Liver (tissue), 9 donors: Measurements from ENCODE around the gene RAB43. TPM values are rescaled to one million over a fixed set of nuclear protein-coding genes. Genes with fewer than 3 reads are reported as not detected.

ENCODE experiments used
- DNase-seq: peaks from one replicate; pipeline ENCODE4 v3.0.0-alpha.2; 2017; ENCODE audit warnings: low spot score
- H3K27ac ChIP-seq, 2 donors: one replicate each; pipeline ENCODE4 v1.7.0; 2013; ENCODE audit warnings: inconsistent platforms in 2 of 2, low read length in 2 of 2, control low read depth in 1 of 2, low read depth in 1 of 2, mild to moderate bottlenecking in 1 of 2
- H3K27me3 ChIP-seq, 4 donors: one replicate each; pipeline versions ENCODE4 v1.6.1 to v1.7.0; 2013; ENCODE audit warnings: low read length in 3 of 4, inconsistent platforms in 1 of 4, mild to moderate bottlenecking in 1 of 4, moderate library complexity in 1 of 4; ENCODE audit not compliant: control insufficient read depth in 4 of 4, insufficient read depth in 4 of 4
- H3K36me3 ChIP-seq, 4 donors: one replicate each; pipeline versions ENCODE4 v1.6.1 to v1.7.0; 2013; ENCODE audit warnings: low read length in 3 of 4, mild to moderate bottlenecking in 3 of 4, low read depth in 1 of 4, moderate library complexity in 1 of 4; ENCODE audit not compliant: control insufficient read depth in 4 of 4, insufficient read depth in 3 of 4
- H3K4me1 ChIP-seq, 4 donors: one replicate each; pipeline versions ENCODE4 v1.6.1 to v1.7.0; 2013; ENCODE audit warnings: low read length in 3 of 4, mild to moderate bottlenecking in 3 of 4, moderate library complexity in 1 of 4; ENCODE audit not compliant: control insufficient read depth in 4 of 4, insufficient read depth in 4 of 4
- H3K4me3 ChIP-seq, 3 donors: one replicate each; pipeline versions ENCODE4 v1.6.1 to v1.7.0; 2013; ENCODE audit warnings: low read length in 3 of 3, control low read depth in 1 of 3, low read depth in 1 of 3, mild to moderate bottlenecking in 1 of 3
- H3K9ac ChIP-seq, 2 donors: one replicate each; pipeline ENCODE4 v1.7.0; 2013; ENCODE audit warnings: low read length in 2 of 2, mild to moderate bottlenecking in 2 of 2, moderate library complexity in 2 of 2, control low read depth in 1 of 2, low read depth in 1 of 2
- H3K9me3 ChIP-seq, 4 donors: one replicate each; pipeline versions ENCODE4 v1.6.1 to v1.7.0; 2013; ENCODE audit warnings: low read length in 3 of 4; ENCODE audit not compliant: control insufficient read depth in 4 of 4
- FOXA1 ChIP-seq: IDR thresholded peaks from 2 replicates; pipeline ENCODE4 v1.6.1; 2016; ENCODE audit warnings: antibody characterized with exemption
- FOXA2 ChIP-seq: IDR thresholded peaks from 2 replicates; pipeline ENCODE4 v1.6.1; 2016; ENCODE audit warnings: antibody characterized with exemption
- HNF4A ChIP-seq, 2 donors: conservative IDR thresholded peaks; 2 replicates each; pipeline ENCODE4 v1.6.1; 2016; ENCODE audit warnings: antibody characterized with exemption in 2 of 2, mild to moderate bottlenecking in 2 of 2
- HNF4G ChIP-seq: IDR thresholded peaks from 2 replicates; pipeline ENCODE4 v1.6.1; 2016; ENCODE audit warnings: antibody characterized with exemption
- RAD21 ChIP-seq, 2 donors: IDR thresholded peaks; 2 replicates each; pipeline ENCODE4 v1.6.1; 2016; ENCODE audit warnings: antibody characterized with exemption in 2 of 2, mild to moderate bottlenecking in 2 of 2
- RXRA ChIP-seq, 2 donors: IDR thresholded peaks; 2 replicates each; pipeline ENCODE4 v1.6.1; 2017 to 2018; ENCODE audit warnings: antibody characterized with exemption in 2 of 2, mild to moderate bottlenecking in 1 of 2
- TAF1 ChIP-seq: conservative IDR thresholded peaks from 2 replicates; pipeline ENCODE4 v1.6.1; 2016; ENCODE audit warnings: antibody characterized with exemption, mild to moderate bottlenecking
- YY1 ChIP-seq: IDR thresholded peaks from 2 replicates; pipeline ENCODE4 v1.6.1; 2016; ENCODE audit warnings: antibody characterized with exemption, mild to moderate bottlenecking
- WGBS: extraction: QIAGEN DNeasy Blood & Tissue Kit; methylation state at CpG from one replicate; pipeline ENCODE4 v1.1.7; 2013; 5-methylcytosine and 5-hydroxymethylcytosine counted together
- polyA plus RNA-seq, 2 donors: library from polyadenylated mRNA; stranded (reverse) in 1 of 2; unstranded in 1 of 2; fragments of 200-250 nt in 1 of 2; fragments of >200 nt in 1 of 2; fragmentation: Nextera tagmentation in 1 of 2; extraction: Ambion mirVana in 1 of 2; gene quantifications; one replicate each; pipeline versions ENCODE4 v1.2.1 to v1.2.3, GENCODE V29; 2013 to 2015
- total RNA-seq, 2 donors: library from RNA; depleted of rRNA; stranded (reverse); fragments of >200 nt; gene quantifications; one replicate each; pipeline ENCODE4 v1.2.3, GENCODE V29; 2014
- TF ChIP-seq, protein P1 (sequence below): fragments of 150-350 bp; IDR thresholded peaks from 2 replicates; pipeline ENCODE4 v1.5.1; 2017; ENCODE audit warnings: improper control_type of control experiment, low read depth, low read length; ENCODE audit not compliant: missing input control
- TF ChIP-seq, protein P2 (sequence below): IDR thresholded peaks from 2 replicates; pipeline ENCODE4 v1.6.1; 2016; ENCODE audit warnings: antibody characterized with exemption
- donor health status: healthy.
- donor health status: healthy.
- donor health status: healthy.
- donor health status: healthy.
- donor health status: healthy.

The RAB43 gene
- total and polyA plus RNA-seq, 4 donors: 13.4 to 58.1 (median 26.5) TPM

DNA sequence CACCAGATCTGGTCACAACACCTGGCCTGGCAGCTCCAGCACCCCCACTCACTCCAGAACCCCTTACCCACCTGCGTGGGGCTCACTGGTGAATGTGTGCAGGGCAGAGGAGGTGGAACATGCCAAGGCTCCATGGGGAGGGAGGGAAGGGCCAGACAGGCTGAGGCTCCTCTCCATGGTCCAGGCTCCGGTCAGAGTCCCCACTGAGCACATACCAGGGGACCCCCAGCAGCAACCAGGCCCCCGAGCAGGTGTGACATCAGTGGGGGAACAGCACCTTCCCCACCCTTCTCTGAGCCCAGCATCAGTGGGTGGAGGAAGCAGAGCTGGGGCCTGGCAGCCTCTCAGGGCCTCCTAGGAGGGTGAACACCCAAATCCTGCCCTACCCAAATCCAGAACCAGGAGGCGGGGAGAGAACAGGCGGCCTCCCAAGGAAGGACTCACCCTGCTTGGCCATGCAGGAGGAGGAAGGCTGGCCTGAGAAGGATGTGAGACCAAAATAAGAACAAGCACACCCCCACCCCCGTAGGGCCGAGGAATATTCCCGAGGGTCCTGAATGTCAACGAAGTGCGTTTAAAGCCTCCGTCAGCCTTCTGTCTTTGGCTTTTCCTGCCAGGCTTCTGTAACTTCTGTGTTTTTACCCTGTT, 62.2 kb downstream of the RAB43 start:
- no peaks in the 10 kb centered on the region for H3K9me3 ChIP-seq
- no peak for DNase-seq
- no peak overlapping the region for H3K9ac ChIP-seq
- no peak overlapping the region for H3K27ac ChIP-seq
- no peaks in the 10 kb centered on the region for H3K36me3 ChIP-seq
- H3K27me3 ChIP-seq: no peaks in the 10 kb centered on the region
- no peak for TF ChIP-seq FOXA2
- no peak for TF ChIP-seq RAD21 (IDR thresholded peaks at IDR 0.05)
- TF ChIP-seq, protein P1, sequence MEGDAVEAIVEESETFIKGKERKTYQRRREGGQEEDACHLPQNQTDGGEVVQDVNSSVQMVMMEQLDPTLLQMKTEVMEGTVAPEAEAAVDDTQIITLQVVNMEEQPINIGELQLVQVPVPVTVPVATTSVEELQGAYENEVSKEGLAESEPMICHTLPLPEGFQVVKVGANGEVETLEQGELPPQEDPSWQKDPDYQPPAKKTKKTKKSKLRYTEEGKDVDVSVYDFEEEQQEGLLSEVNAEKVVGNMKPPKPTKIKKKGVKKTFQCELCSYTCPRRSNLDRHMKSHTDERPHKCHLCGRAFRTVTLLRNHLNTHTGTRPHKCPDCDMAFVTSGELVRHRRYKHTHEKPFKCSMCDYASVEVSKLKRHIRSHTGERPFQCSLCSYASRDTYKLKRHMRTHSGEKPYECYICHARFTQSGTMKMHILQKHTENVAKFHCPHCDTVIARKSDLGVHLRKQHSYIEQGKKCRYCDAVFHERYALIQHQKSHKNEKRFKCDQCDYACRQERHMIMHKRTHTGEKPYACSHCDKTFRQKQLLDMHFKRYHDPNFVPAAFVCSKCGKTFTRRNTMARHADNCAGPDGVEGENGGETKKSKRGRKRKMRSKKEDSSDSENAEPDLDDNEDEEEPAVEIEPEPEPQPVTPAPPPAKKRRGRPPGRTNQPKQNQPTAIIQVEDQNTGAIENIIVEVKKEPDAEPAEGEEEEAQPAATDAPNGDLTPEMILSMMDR: no peak
- no peak for TF ChIP-seq HNF4A (conservative IDR thresholded peaks at IDR 0.05)
- TF ChIP-seq, protein P2, sequence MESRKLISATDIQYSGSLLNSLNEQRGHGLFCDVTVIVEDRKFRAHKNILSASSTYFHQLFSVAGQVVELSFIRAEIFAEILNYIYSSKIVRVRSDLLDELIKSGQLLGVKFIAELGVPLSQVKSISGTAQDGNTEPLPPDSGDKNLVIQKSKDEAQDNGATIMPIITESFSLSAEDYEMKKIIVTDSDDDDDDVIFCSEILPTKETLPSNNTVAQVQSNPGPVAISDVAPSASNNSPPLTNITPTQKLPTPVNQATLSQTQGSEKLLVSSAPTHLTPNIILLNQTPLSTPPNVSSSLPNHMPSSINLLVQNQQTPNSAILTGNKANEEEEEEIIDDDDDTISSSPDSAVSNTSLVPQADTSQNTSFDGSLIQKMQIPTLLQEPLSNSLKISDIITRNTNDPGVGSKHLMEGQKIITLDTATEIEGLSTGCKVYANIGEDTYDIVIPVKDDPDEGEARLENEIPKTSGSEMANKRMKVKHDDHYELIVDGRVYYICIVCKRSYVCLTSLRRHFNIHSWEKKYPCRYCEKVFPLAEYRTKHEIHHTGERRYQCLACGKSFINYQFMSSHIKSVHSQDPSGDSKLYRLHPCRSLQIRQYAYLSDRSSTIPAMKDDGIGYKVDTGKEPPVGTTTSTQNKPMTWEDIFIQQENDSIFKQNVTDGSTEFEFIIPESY: no peak
- TF ChIP-seq FOXA1: no peak
- H3K4me3 ChIP-seq: no peak overlapping the region
- H3K4me1 ChIP-seq: peaks cover 2 to 11% (median 10%) of the 10 kb centered on the region in 4 donors
- 92% methylated on average over 11 of the region's 11 CpGs for WGBS

DNA sequence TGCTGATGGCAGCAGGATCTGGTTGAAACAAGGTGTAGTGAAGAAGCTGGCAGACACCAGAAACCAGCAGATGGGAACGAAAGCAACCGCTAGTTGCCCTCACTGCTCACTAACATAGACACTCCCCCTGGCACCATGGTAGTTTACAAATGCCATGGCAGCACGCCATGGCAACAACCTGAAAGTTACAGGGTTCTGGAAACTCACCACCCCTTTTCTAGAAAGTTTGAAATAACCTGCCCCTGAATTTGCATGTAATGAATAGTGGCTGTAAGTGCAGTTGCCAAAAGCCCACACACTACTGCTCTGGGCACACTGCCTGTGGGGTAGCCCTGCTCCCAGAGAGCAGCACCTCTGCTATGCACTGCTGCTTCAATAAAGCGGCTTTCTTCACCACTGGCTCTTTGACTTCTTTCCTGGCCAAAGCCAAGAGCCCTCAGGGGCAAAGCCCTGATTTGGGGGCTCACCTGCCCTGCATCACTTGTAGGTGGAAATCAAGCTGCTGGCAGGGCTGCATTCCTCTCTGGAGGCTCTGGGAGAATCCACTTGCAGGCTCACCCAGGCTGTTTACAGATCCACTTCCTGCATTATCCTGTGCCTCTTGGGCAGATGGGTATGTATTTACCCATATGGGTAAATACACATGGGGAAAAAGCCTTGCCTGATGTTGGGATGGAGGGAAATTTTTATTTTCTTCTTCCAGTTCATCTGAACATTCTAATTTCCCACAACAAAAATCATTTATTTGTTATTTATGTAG, 63.0 kb downstream of the RAB43 start:
- DNase-seq: no peak
- Histone ChIP-seq H3K9ac (no peak overlapping the region), H3K36me3 (no peaks in the 10 kb centered on the region), H3K9me3 (no peaks in the 10 kb centered on the region), H3K4me3 (no peak overlapping the region), H3K27me3 (no peaks in the 10 kb centered on the region), H3K4me1 (peaks cover 2 to 16% (median 12%) of the 10 kb centered on the region in 4 donors), H3K27ac (peak overlapping the region in 1 of 2 donors; percentile 69)
- 39% methylated on average over 4 of the region's 4 CpGs for WGBS
- TF ChIP-seq TAF1: no peak
- TF ChIP-seq RXRA (IDR thresholded peaks at IDR 0.05): peak in 1 of 2 donors; percentile 19
- no peak for TF ChIP-seq FOXA2
- peak in 1 of 2 donors; percentile 7 for TF ChIP-seq HNF4A (conservative IDR thresholded peaks at IDR 0.05)
- TF ChIP-seq RAD21 (IDR thresholded peaks at IDR 0.05): peak in 1 of 2 donors; percentile 20
- peak; percentile 72 for TF ChIP-seq YY1
- no peak for TF ChIP-seq FOXA1
- TF ChIP-seq HNF4G: no peak
- TF ChIP-seq, protein P1: peak; percentile 10
